Astrocyte (in vitro differentiated cells and primary cell): ENCODE data around the gene PITX2. TPM values are rescaled to one million over a fixed set of nuclear protein-coding genes. Genes with fewer than 3 reads are reported as not detected.

Source experiments
- DNase-seq: peaks from one replicate; pipeline ENCODE4 v3.0.0-alpha.2; 2010; ENCODE audit warnings: low read depth
- FAIRE-seq: peaks from 2 replicates; lab custom pipeline; 2011; peaks lifted over from hg19 to GRCh38; lab: Jason Lieb, UNC
- H2AFZ ChIP-seq: 2 replicates; pipeline ENCODE4 v1.6.0; 2012; ENCODE audit warnings: low read depth, low read length, inconsistent platforms
- H3K27ac ChIP-seq: 2 replicates; pipeline ENCODE4 v1.5.1; 2011; ENCODE audit warnings: low read depth, low read length, inconsistent platforms
- H3K27me3 ChIP-seq: 2 replicates; pipeline ENCODE4 v1.6.0; 2011; ENCODE audit warnings: low read length, inconsistent platforms; ENCODE audit not compliant: insufficient read depth
- H3K36me3 ChIP-seq: 2 replicates; pipeline ENCODE4 v1.5.1; 2011; ENCODE audit warnings: low read length, inconsistent platforms; ENCODE audit not compliant: insufficient read depth
- H3K4me1 ChIP-seq: 2 replicates; pipeline ENCODE4 v1.5.1; 2011; ENCODE audit warnings: low read length, inconsistent platforms; ENCODE audit not compliant: insufficient read depth
- H3K4me2 ChIP-seq: 2 replicates; pipeline ENCODE4 v1.6.0; 2012; ENCODE audit warnings: low read length, inconsistent platforms
- H3K4me3 ChIP-seq: 2 replicates; pipeline ENCODE4 v1.5.1; 2011; ENCODE audit warnings: low read depth, mild to moderate bottlenecking, low read length, inconsistent platforms; ENCODE audit not compliant: insufficient read depth
- H3K79me2 ChIP-seq: 2 replicates; pipeline ENCODE4 v1.6.0; 2012; ENCODE audit warnings: mild to moderate bottlenecking, low read length, inconsistent platforms; ENCODE audit not compliant: insufficient read depth
- H3K9ac ChIP-seq: 2 replicates; pipeline ENCODE4 v1.6.0; 2012; ENCODE audit warnings: mild to moderate bottlenecking, low read length, inconsistent platforms
- H3K9me3 ChIP-seq: 2 replicates; pipeline ENCODE4 v1.5.1; 2012; ENCODE audit warnings: low read depth, mild to moderate bottlenecking, low read length, inconsistent platforms; ENCODE audit not compliant: insufficient read depth
- H4K20me1 ChIP-seq: 2 replicates; pipeline ENCODE4 v1.6.0; 2012; ENCODE audit warnings: low read length, inconsistent platforms; ENCODE audit not compliant: insufficient read depth
- H3K27ac Mint-ChIP-seq: one replicate; pipeline ENCODE4 v1.8.0; 2021; ENCODE audit warnings: mild to moderate bottlenecking, mixed read lengths; ENCODE audit not compliant: unreplicated experiment
- H3K27me3 Mint-ChIP-seq: one replicate; pipeline ENCODE4 v1.8.0; 2021; ENCODE audit warnings: low read depth, mixed read lengths; ENCODE audit not compliant: unreplicated experiment
- H3K36me3 Mint-ChIP-seq: one replicate; pipeline ENCODE4 v1.8.0; 2021; ENCODE audit warnings: low read depth, mixed read lengths; ENCODE audit not compliant: unreplicated experiment
- H3K4me1 Mint-ChIP-seq: one replicate; pipeline ENCODE4 v1.8.0; 2021; ENCODE audit warnings: low read depth, mixed read lengths; ENCODE audit not compliant: unreplicated experiment
- H3K4me3 Mint-ChIP-seq: one replicate; pipeline ENCODE4 v1.8.0; 2021; ENCODE audit warnings: mild to moderate bottlenecking, moderate library complexity, mixed read lengths; ENCODE audit not compliant: unreplicated experiment
- H3K9me3 Mint-ChIP-seq: one replicate; pipeline ENCODE4 v1.8.0; 2021; ENCODE audit warnings: mild to moderate bottlenecking, mixed read lengths; ENCODE audit not compliant: unreplicated experiment
- CTCF ChIP-seq: IDR thresholded peaks from 2 replicates; pipeline ENCODE4 v1.5.1; 2011; ENCODE audit warnings: low read depth, mild to moderate bottlenecking, inconsistent platforms, low read length, moderate library complexity; ENCODE audit not compliant: insufficient read depth
- EZH2 ChIP-seq: IDR thresholded peaks from 2 replicates; pipeline ENCODE4 v1.6.1; 2012; ENCODE audit warnings: mild to moderate bottlenecking, low read length, inconsistent platforms; ENCODE audit not compliant: insufficient read depth
- total RNA-seq: library from RNA; stranded (reverse); gene quantifications from 2 replicates; pipeline ENCODE4 v1.2.1, GENCODE V29; 2021

Gene PITX2
- total RNA-seq, 1 donor from 2014 or later = 3.8 TPM

GRCh38 chr4:110609044-110609750 lies 13.7 kb downstream of the PITX2 start:
- peaks cover 63% of the 10 kb centered on the region for H3K27me3 ChIP-seq
- peaks cover 12% of the 10 kb centered on the region for H3K4me1 Mint-ChIP-seq
- peaks cover 9% of the 10 kb centered on the region for H3K9me3 Mint-ChIP-seq
- H3K79me2 ChIP-seq = no peaks in the 10 kb centered on the region
- no peak overlapping the region for H2AFZ ChIP-seq
- no peaks in the 10 kb centered on the region for H3K36me3 Mint-ChIP-seq
- no peak overlapping the region for H3K4me3 Mint-ChIP-seq
- peaks cover 4% of the 10 kb centered on the region for H4K20me1 ChIP-seq
- no peak overlapping the region for H3K4me2 ChIP-seq
- FAIRE-seq (no peak), DNase-seq (no peak)
- H3K36me3 ChIP-seq = no peaks in the 10 kb centered on the region
- H3K9me3 ChIP-seq = no peaks in the 10 kb centered on the region
- H3K9ac ChIP-seq = no peak overlapping the region
- peaks cover 57% of the 10 kb centered on the region for H3K27me3 Mint-ChIP-seq
- H3K4me1 ChIP-seq = peaks cover 4% of the 10 kb centered on the region
- no peak for TF ChIP-seq CTCF
- no peak for TF ChIP-seq EZH2
- H3K27ac Mint-ChIP-seq = no peak overlapping the region
- no peak overlapping the region for H3K4me3 ChIP-seq
- H3K27ac ChIP-seq = no peak overlapping the region

GRCh38 chr4:110605077-110605476 lies 17.8 kb downstream of the PITX2 start:
- H4K20me1 ChIP-seq = no peaks in the 10 kb centered on the region
- no peaks in the 10 kb centered on the region for H3K4me1 ChIP-seq
- H3K4me3 Mint-ChIP-seq = no peak overlapping the region
- H3K9me3 ChIP-seq = no peaks in the 10 kb centered on the region
- peaks cover 34% of the 10 kb centered on the region for H3K27me3 ChIP-seq
- H3K36me3 Mint-ChIP-seq = no peaks in the 10 kb centered on the region
- peaks cover 4% of the 10 kb centered on the region for H3K4me1 Mint-ChIP-seq
- H3K36me3 ChIP-seq = no peaks in the 10 kb centered on the region
- FAIRE-seq (no peak), DNase-seq (no peak)
- TF ChIP-seq EZH2 = no peak
- TF ChIP-seq CTCF = no peak
- H3K9me3 Mint-ChIP-seq = peaks cover 6% of the 10 kb centered on the region
- no peak overlapping the region for H3K9ac ChIP-seq
- no peaks in the 10 kb centered on the region for H3K79me2 ChIP-seq
- H3K27ac ChIP-seq = no peak overlapping the region
- H2AFZ ChIP-seq = no peak overlapping the region
- H3K27ac Mint-ChIP-seq = no peak overlapping the region
- H3K27me3 Mint-ChIP-seq = peaks cover 25% of the 10 kb centered on the region
- no peak overlapping the region for H3K4me3 ChIP-seq
- no peak overlapping the region for H3K4me2 ChIP-seq

- no peaks in the 10 kb centered on the region for H4K20me1 ChIP-seq
- H2AFZ ChIP-seq = no peak overlapping the region
- TF ChIP-seq CTCF (no peak), EZH2 (no peak)
- no peak overlapping the region for H3K4me3 Mint-ChIP-seq
- H3K4me1 ChIP-seq = no peaks in the 10 kb centered on the region
- H3K27me3 Mint-ChIP-seq = peaks cover 9% of the 10 kb centered on the region
- no peak overlapping the region for H3K27ac Mint-ChIP-seq
- no peak for DNase-seq
- H3K36me3 ChIP-seq = no peaks in the 10 kb centered on the region
- no peak overlapping the region for H3K27ac ChIP-seq
- H3K4me2 ChIP-seq = no peak overlapping the region
- no peak overlapping the region for H3K9ac ChIP-seq
- H3K4me1 Mint-ChIP-seq = no peaks in the 10 kb centered on the region
- no peak for FAIRE-seq
- H3K4me3 ChIP-seq = no peak overlapping the region
- no peaks in the 10 kb centered on the region for H3K79me2 ChIP-seq
- H3K9me3 Mint-ChIP-seq = peaks cover 13% of the 10 kb centered on the region
- H3K27me3 ChIP-seq = peaks cover 12% of the 10 kb centered on the region
- no peaks in the 10 kb centered on the region for H3K9me3 ChIP-seq
- no peaks in the 10 kb centered on the region for H3K36me3 Mint-ChIP-seq
Measured at GRCh38 chr4:110602061-110602460, 20.8 kb downstream of the PITX2 start.
